ENCODE results near the gene MTARC2.

DNA sequence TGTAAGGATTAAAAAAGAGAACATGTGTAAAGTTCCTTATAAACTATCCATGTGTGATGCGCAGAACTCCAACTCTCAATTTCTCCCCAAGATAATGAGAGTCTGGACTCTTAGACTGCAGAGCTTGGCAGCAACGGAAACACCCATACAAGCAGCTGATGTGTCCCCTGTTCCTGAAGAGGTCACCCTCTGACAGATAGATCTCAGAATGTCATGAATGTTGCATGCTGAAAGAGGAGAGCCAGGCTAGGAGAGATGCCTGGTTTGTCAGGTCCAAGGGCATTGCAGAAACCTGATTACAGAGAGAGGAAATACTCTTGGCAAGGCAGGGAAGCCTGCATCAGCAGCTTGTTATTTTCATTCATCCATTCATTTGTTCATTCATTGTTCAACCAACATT is 62.8 kb downstream of the MTARC2 start:
- no peak for TF ChIP-seq POLR2A (IDR thresholded peaks at IDR 0.05; ENCODE audit: low read depth)
- no peak for TF ChIP-seq EP300 (IDR thresholded peaks at IDR 0.05)

Measured in esophagus muscularis mucosa (tissue), 2 donors.